Measurements from ENCODE around the gene UBE2L6.

UBE2L6 gene

GRCh38 chr11:57567515-57568329 lies at the start of gene UBE2L6:
UBE2L6 (minus strand) TSS chr11:57567672; CDS start chr11:57567611, 61 bp downstream.
- DNase-seq (ENCODE audit: low read depth in 1 of 2, low spot score in 1 of 2) = peak; percentile 21 to 79

DNA sequence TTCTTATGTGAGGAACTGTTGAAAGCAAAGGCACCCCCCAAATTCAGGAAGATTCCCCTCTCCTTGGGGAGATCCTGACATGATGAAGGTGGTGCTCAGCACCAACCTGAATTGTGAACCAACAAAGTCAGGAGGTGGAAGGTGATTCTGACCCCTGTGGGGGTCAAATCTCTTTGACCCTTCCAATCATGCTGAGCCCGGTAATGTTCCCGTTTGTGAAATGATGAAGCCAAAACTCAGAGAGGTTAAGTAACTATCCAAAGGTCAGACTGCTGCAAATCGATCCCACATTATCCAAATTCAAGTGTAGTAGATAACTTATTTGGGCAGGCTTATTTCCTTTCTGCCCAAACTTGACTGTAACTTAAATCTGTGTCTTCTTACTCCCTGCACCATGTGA lies 49.1 kb upstream of the UBE2L6 start:
- no peak for DNase-seq (ENCODE audit: low read depth in 1 of 2, low spot score in 1 of 2)

DNA sequence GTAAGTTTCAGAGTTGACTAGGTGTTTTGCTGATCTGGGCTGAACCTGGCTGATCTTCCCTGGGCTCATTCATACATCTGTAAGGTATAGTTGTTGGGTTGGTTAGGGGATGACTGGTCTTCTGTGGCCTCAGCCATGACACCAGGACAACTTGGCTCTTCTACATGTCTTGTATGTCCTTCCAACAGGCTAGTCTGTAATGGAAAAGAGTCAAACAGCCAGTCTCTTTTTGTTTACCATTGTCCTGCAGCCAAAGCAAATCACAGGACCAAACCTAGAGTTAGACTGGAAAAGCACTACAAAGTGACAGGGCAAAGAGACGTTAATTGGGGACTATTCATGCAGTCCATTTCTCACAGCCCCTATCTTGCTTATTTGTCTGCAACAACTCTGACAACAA lies 47.8 kb upstream of the UBE2L6 start:
- DNase-seq (ENCODE audit: low read depth in 1 of 2, low spot score in 1 of 2) = no peak

GRCh38 chr11:57614234-57614772 lies 46.8 kb upstream of the UBE2L6 start:
- no peak for DNase-seq (ENCODE audit: low read depth in 1 of 2, low spot score in 1 of 2)

DNA sequence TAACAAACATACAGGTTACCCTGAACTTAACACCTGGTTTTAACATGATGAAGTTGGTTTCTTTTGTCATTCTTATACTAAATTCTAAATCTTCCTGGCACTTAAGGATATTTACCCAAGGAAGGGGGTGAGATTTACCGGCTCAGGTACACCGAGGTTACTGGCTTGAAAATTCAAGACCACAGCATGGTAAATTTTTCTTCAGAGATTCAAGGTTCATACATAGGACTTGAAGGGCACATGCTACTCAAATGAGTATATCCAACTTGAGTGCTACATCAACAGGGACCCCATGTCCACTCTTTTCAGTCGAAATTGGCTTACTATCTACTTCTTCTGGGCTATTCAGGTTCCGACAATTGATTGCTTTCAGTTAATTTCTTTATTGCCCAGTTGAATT lies 42.7 kb upstream of the UBE2L6 start:
- no peak for DNase-seq (ENCODE audit: low read depth in 1 of 2, low spot score in 1 of 2)

GRCh38 chr11:57605028-57605420 lies 37.6 kb upstream of the UBE2L6 start:
- DNase-seq (ENCODE audit: low read depth in 1 of 2, low spot score in 1 of 2) = no peak

GRCh38 chr11:57604296-57605027 lies 37.0 kb upstream of the UBE2L6 start:
- no peak for DNase-seq (ENCODE audit: low read depth in 1 of 2, low spot score in 1 of 2)

DNA sequence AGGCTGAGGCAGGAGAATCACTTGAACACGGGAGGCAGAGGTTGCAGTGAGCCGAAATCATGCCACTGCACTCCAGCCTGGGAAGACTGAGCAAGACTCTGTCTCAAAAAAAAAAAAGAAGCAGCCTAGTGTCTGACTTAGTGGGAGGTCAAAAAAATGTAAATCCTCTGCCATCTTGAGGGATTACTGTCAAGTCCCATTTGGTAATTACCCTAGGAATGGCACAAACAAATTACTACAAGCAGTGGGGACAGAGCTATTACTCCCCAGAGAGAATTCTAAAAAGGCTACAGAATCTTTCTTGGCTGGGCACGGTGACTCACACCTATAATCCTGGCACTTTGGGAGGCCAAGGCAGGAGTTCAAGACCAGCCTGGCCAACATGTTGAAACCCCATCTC lies 33.8 kb upstream of the UBE2L6 start:
- DNase-seq (ENCODE audit: low read depth in 1 of 2, low spot score in 1 of 2) = no peak

GRCh38 chr11:57599381-57599780 lies 31.9 kb upstream of the UBE2L6 start:
- no peak for DNase-seq (ENCODE audit: low read depth in 1 of 2, low spot score in 1 of 2)

GRCh38 chr11:57598831-57599155 lies 31.3 kb upstream of the UBE2L6 start:
- no peak for DNase-seq (ENCODE audit: low read depth in 1 of 2, low spot score in 1 of 2)

DNA sequence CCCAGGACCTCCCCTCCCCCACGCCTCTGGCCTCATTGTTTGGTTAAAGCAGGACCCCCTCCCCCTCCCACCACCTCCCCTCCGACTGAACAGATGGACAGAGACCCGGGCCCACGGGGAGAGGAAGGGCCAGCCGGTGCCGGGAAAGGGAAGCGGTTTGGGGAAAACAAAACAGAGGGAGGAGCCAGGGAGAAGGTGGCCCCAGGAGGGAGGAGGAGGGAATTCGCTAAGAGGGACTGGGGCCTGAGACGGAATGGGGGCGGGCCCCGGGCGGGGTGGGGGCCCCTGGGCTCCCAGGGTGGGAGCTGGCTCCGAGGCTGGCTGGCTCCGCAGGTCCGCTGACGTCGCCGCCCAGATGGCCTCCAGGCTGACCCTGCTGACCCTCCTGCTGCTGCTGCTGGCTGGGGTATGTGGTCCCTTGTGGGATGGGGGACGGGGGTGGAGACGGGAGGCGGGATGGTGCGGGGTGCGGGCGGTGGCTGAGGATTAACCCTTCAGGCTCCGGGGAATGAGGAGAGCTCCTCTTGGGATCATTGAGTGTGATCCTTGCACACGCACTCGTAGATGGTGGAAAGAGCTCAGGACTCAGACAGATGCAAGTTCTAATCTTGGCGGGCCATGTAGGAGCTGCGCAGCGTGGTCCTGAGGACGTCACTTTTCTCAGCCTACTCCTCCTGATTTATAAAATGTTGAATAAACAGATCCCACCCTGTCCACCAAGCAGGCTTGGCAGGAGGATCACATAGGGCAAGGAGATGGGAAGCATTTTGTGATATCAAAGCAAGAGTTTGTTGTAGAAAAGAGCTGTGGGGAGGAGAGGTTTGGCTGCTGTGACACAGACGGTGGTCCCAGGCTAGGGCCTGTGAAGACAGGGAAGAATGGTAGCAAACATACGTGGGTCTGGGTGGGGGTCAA lies 30.7 kb upstream of the UBE2L6 start:
- no peak for DNase-seq (ENCODE audit: low read depth in 1 of 2, low spot score in 1 of 2)

DNA sequence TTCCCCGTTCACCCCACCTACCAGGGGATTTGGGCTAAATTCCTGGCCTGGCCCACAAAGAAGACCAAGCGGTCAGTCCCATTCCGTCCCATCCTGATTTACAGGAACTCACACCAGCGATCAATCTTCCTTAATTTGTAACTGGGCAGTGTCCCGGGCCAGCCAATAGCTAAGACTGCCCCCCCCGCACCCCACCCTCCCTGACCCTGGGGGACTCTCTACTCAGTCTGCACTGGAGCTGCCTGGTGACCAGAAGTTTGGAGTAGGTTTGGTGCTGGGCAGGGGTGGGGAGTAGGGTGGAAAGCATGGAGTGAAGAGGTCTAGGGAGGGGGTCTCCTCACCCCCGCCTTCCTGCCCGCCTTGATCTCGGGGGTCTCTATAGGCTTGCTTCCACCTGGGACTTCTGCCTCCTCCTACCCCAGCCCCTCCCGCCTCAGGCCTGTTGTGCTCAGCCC lies 30.0 kb upstream of the UBE2L6 start, which contains the start of gene SERPING1:
TSS of gene SERPING1 (plus strand) at position 225 of the 455 bp plus-strand sequence. CDS start 586 bp downstream, outside the sequence.
- no peak for DNase-seq (ENCODE audit: low read depth in 1 of 2, low spot score in 1 of 2)

DNA sequence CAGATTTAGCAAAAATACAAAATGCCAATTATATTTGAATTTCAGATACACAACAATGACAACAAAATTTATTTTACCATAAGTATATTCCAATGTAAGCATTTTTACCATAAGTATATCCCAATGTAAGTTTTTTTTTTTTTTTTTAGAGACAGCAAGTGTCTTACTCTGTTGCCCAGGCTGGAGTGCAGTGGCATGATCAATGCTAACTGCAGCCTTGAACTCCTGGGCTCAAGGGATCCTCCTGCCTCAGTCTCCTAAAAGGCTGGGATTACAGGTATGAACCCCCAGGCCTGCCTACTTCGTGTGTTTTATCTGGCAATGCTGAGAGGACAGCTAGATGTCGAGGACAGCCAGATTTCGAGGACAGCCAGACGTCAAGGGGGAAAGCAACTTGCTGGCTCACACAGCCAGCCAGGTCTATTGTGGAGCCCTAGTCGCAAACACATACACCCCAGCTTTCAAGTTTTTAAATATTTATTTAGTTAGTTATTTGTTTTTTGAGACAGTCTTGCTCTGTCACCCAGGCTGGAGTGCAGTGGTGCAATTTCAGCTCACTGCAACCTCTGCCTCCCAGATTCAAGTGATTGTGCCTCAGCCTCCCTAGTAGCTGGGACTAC lies 28.9 kb upstream of the UBE2L6 start:
- DNase-seq (ENCODE audit: low read depth in 1 of 2, low spot score in 1 of 2) = no peak

DNA sequence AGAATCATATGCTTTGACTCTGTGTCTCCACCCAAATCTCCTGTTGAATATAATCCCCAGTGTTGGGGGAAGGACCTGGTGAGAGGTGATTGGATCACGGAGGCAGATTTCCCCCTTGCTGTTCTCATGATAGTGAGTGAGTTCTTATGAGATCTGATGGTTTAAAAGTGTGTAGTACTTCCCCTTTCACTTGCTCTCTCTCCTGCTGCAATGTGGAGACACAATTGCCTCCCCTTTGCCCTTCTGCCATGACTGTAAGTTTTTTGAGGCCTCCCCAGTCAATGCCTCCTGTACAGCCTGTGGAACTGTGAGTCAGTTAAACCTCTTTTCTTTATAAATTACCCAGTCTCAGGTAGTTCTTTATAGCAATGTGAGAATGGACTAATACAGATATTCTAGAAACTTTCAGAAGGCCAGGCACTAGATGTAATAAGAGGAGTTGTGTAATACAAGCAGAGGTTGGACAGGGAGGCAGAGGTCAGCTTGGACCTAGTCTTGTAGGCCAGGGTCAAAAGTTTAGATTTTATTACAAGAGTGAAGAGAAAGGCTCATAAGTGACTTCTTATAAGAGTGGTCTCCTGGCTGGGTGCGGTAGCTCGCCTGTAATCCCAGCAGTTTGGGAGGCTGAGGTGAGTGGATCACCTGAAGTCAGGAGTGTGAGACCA lies 20.7 kb upstream of the UBE2L6 start:
- DNase-seq (ENCODE audit: low read depth in 1 of 2, low spot score in 1 of 2) = no peak

DNA sequence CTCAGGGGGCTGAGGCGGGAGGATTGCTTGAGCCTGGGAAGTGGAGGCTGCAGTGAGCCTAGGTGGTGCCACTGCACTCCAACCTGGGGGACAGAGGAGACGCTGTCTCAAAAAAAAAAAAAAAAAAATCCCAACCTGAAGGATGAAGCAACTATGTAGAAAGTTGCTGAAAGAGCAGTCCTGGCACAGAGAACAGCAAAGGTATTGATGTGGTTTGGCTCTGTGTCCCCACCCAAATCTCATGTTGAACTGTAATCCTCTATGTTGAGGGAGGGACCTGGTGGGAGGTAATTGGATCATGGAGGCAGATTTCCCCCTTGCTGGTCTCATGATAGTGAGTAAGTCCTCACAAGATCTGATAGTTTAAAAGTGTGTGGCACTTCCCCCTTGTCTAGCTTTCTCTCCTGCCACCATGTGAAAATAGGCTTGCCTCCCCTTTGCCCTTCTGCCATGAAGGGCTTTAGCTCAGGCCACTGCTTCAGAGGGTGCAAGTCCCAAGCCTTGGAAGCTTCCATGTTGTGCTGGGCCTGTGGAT lies 19.3 kb upstream of the UBE2L6 start:
- DNase-seq (ENCODE audit: low read depth in 1 of 2, low spot score in 1 of 2) = no peak

DNA sequence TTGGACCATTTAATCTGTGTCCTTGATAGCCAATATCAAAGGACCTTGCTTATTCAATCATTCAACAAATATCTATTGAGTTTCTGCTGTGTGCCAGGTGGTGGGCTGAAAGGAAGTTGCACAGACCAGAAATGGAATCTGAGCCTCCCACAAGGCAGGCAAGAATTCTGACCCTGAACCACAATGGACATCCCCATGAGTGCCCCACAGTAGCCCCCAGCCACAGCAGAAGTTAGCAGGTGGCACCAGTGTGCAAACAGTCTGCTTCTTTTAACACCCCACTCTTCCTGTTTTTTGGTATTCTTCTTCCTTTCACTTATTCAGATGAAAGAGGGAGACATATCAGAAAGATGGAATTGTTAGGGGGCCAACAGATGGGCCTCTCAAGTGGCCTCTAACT lies 17.8 kb upstream of the UBE2L6 start:
- no peak for DNase-seq (ENCODE audit: low read depth in 1 of 2, low spot score in 1 of 2)

DNA sequence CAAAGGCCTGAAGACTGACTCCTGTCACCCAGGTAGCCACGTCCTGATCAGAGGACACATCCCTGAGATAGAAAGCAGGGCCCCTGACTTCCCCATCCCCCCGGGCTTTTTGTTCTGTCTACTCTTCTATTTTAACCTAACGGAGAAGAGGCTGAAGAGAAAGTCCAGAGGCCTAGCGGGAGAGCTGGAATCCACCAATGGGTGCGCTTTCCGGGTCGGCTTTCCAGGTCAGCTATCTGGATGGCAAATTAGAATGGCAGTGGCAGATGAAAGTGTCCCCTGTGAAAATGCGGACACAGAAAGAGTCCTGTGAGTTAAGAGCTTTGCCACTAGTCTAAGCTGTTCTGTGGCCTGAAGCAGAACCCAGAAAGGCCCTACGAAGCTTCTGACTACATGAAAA lies 16.9 kb upstream of the UBE2L6 start:
- no peak for DNase-seq (ENCODE audit: low read depth in 1 of 2, low spot score in 1 of 2)

DNA sequence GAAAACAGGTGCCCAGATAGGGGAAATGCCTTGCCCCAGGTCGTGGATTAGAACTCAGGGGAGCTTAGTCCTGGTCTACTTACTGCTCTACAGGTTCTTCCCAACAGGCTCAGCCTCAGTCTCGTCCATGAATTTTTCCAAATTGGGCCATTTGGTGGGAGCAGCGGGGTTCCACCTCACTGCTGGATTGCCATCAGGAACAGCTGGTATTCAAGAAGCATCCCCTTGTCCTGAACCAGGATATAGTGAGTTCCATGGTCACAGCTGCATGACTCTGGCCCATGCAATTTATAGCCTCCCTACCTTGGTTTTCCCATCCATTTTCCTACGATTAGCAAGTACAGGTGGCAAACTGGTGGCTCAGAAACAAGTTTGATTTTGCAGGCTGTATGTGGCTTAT lies 6.6 kb upstream of the UBE2L6 start:
- DNase-seq (ENCODE audit: low read depth in 1 of 2, low spot score in 1 of 2) = no peak

DNA sequence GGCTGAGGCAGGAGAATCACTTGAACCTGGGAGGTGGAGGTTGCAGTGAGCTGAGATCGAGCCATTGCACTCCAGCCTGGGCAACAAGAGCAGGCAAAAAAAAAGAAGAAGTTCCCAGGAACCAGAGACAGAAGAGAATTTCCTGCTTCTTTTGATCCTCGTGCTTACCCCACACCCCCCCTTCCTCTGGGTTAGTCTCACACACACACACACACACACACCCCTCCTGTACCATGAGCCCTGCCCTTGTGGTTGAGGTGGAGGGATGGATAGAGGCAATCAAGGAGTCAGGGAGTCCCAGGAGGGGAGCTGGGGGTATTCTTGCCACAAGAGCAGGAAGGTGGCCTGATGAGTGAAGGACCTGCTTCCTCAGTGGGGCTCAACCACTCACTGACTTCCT lies 4.1 kb upstream of the UBE2L6 start:
- no peak for DNase-seq (ENCODE audit: low read depth in 1 of 2, low spot score in 1 of 2)

GRCh38 chr11:57568330-57568766 lies 876 bp upstream of the UBE2L6 start:
- peak in 1 of 2 donors; percentile 87 for DNase-seq (ENCODE audit: low read depth in 1 of 2, low spot score in 1 of 2)

All from activated T-helper 1 cell treated with anti-CD3 and anti-CD28 coated beads, Interleukin-2, amount 50 U/mL, for 16 hours (primary cell).